ENCODE measurements around the gene TIMM21.
A peak's percentile ranks its signal among the peaks of the same experiment; 100 is the strongest.

TIMM21 gene

GRCh38 chr18:74186661-74187060 is 38.3 kb downstream of the TIMM21 start:
- FAIRE-seq (no peak), DNase-seq (ENCODE audit: insufficient read length, low spot score) (no peak)

GRCh38 chr18:74190086-74190485 is 41.8 kb downstream of the TIMM21 start:
- FAIRE-seq (no peak), DNase-seq (ENCODE audit: insufficient read length, low spot score) (no peak)

- FAIRE-seq: no peak
Observed at GRCh38 chr18:74191577-74191976, 43.3 kb downstream of the TIMM21 start.

GRCh38 chr18:74194691-74195090 is 46.4 kb downstream of the TIMM21 start:
- DNase-seq (ENCODE audit: insufficient read length, low spot score) (no peak), FAIRE-seq (no peak)

More at GRCh38 chr18:74191577-74191976, 43.3 kb downstream of the TIMM21 start:
- DNase-seq (ENCODE audit: insufficient read length, low spot score): no peak

- FAIRE-seq (peak; percentile 86), DNase-seq (ENCODE audit: insufficient read length, low spot score) (peak; percentile 72)
Observed at GRCh38 chr18:74196220-74197119, 48.1 kb downstream of the TIMM21 start.

- FAIRE-seq: no peak
- no peak for DNase-seq (ENCODE audit: insufficient read length, low spot score)
Observed at GRCh38 chr18:74197705-74198341, 49.5 kb downstream of the TIMM21 start.

- no peak for DNase-seq (ENCODE audit: insufficient read length, low spot score)
- FAIRE-seq: no peak
Observed at GRCh38 chr18:74198453-74198852, 50.1 kb downstream of the TIMM21 start.

GRCh38 chr18:74200780-74201179 is 52.5 kb downstream of the TIMM21 start:
- DNase-seq (ENCODE audit: insufficient read length, low spot score): no peak
- FAIRE-seq: no peak

GRCh38 chr18:74203811-74204210 is 55.5 kb downstream of the TIMM21 start:
- FAIRE-seq (no peak), DNase-seq (ENCODE audit: insufficient read length, low spot score) (no peak)

- DNase-seq (ENCODE audit: insufficient read length, low spot score): no peak
- FAIRE-seq: no peak
Observed at GRCh38 chr18:74204526-74205152, 56.3 kb downstream of the TIMM21 start.

Measured in GM19239 (cell line).